WTC11 (cell line): ENCODE data around the gene LBH.

Source experiments
- AFF4 ChIP-seq: sonication (generic); formaldehyde crosslinking; IDR thresholded peaks from 2 replicates; pipeline ENCODE4 v1.8.1; 2023; ENCODE audit warnings: mild to moderate bottlenecking, missing genetic modification reagents, borderline replicate concordance
- MYBL2 ChIP-seq: sonication (generic); formaldehyde crosslinking; IDR thresholded peaks from 2 replicates; pipeline ENCODE4 v1.8.1; 2023; ENCODE audit warnings: mild to moderate bottlenecking, moderate library complexity, missing genetic modification reagents
- NFE2L1 ChIP-seq: sonication (generic); formaldehyde crosslinking; IDR thresholded peaks from 2 replicates; pipeline ENCODE4 v1.8.1; 2023; ENCODE audit warnings: missing genetic modification reagents
- TEAD4 ChIP-seq: sonication (generic); formaldehyde crosslinking; IDR thresholded peaks from 2 replicates; pipeline ENCODE4 v1.8.0; 2022; ENCODE audit warnings: mild to moderate bottlenecking, missing genetic modification reagents
- ZNF232 ChIP-seq: sonication (generic); formaldehyde crosslinking; IDR thresholded peaks from 2 replicates; pipeline ENCODE4 v1.8.0; 2022; ENCODE audit warnings: mild to moderate bottlenecking, missing genetic modification reagents
- ZNF263 ChIP-seq: sonication (generic); formaldehyde crosslinking; IDR thresholded peaks from 2 replicates; pipeline ENCODE4 v1.8.1; 2022; ENCODE audit warnings: low read depth, mild to moderate bottlenecking, moderate library complexity, missing genetic modification reagents
- ZNF317 ChIP-seq: sonication (generic); formaldehyde crosslinking; IDR thresholded peaks from 2 replicates; pipeline ENCODE4 v1.8.1; 2023; ENCODE audit warnings: low read depth, mild to moderate bottlenecking, moderate library complexity, missing genetic modification reagents, borderline replicate concordance
- TF ChIP-seq, protein P1 (sequence below): fragments of 200-600 bp; IDR thresholded peaks from 2 replicates; pipeline ENCODE4 v1.8.0; 2022; ENCODE audit warnings: antibody characterized with exemption

DNA sequence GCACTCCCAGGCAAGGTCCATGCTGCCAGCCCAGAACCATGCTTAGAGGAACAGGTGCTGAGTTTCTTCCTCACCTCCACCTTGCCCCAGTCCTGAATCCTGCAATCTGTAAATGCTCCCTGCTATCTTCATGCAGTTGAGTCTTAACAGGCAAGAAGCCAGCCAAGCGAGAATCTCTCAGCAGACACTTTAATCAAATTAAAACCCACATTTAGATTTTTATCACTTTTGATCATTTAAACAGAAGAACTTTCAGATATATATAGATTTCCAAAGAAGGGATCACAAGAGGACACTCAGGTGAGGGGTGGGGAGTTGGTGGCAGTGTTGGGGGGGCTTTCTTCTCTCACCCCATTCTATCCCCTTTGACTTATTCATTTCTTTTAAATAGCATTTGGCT is 25.9 kb upstream of the LBH start:
- no peak for TF ChIP-seq ZNF232
- TF ChIP-seq AFF4, result no peak
- TF ChIP-seq NFE2L1, result no peak
- TF ChIP-seq MYBL2 (CRISPR knock-in tag), result no peak
- TF ChIP-seq, protein P1, sequence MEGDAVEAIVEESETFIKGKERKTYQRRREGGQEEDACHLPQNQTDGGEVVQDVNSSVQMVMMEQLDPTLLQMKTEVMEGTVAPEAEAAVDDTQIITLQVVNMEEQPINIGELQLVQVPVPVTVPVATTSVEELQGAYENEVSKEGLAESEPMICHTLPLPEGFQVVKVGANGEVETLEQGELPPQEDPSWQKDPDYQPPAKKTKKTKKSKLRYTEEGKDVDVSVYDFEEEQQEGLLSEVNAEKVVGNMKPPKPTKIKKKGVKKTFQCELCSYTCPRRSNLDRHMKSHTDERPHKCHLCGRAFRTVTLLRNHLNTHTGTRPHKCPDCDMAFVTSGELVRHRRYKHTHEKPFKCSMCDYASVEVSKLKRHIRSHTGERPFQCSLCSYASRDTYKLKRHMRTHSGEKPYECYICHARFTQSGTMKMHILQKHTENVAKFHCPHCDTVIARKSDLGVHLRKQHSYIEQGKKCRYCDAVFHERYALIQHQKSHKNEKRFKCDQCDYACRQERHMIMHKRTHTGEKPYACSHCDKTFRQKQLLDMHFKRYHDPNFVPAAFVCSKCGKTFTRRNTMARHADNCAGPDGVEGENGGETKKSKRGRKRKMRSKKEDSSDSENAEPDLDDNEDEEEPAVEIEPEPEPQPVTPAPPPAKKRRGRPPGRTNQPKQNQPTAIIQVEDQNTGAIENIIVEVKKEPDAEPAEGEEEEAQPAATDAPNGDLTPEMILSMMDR, result no peak
- TF ChIP-seq TEAD4, result no peak
- no peak for TF ChIP-seq ZNF263
- TF ChIP-seq ZNF317 (CRISPR knock-in tag), result no peak
